ENCODE results near the gene CARD6. TPM values are rescaled to one million over a fixed set of nuclear protein-coding genes. Genes with fewer than 3 reads are reported as not detected.
A peak's percentile ranks its signal among the peaks of the same experiment; 100 is the strongest.
"Not testable (repeated sequence)": the region's sequence is repeated elsewhere in the genome, so short reads cannot be mapped to it uniquely, and the experiment has no call there.

The CARD6 gene
- total RNA-seq, 1 donor, result 34.3 TPM

DNA sequence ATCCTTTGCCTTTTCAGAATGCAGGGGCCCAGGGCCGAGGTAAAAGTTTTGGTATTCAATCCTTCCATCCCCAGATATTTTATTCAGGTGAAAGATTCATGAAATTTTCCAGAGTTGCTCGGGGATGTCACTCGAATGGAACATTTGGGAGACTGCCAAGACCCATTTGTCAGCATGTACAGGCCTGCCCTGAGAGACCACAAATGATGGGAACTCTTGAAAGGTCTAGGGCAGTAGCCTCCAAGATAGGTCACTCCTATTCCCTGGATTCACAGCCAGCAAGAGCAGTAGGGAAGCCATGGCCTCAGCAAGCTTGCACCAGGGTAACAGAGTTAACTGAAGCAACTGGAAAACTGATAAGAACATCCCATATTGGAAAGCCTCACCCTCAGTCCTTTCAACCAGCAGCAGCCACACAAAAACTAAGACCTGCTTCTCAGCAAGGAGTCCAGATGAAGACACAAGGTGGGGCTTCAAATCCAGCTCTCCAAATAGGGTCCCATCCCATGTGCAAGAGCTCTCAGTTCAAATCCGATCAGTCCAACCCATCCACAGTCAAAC, 12.5 kb downstream of the CARD6 start:
- TF ChIP-seq CTCF (IDR thresholded peaks at IDR 0.05; ENCODE audit: insufficient read depth, low read length), result no peak
- DNase-seq (ENCODE audit: low read depth), result peak; percentile 4
- no peak overlapping the region for H3K4me3 ChIP-seq (ENCODE audit: low read depth, low read length)

GRCh38 chr5:40860711-40861110, 19.5 kb downstream of the CARD6 start:
- no peak for DNase-seq (ENCODE audit: low read depth)
- TF ChIP-seq CTCF (IDR thresholded peaks at IDR 0.05; ENCODE audit: insufficient read depth, low read length), result no peak
- no peak overlapping the region for H3K4me3 ChIP-seq (ENCODE audit: low read depth, low read length)

DNA sequence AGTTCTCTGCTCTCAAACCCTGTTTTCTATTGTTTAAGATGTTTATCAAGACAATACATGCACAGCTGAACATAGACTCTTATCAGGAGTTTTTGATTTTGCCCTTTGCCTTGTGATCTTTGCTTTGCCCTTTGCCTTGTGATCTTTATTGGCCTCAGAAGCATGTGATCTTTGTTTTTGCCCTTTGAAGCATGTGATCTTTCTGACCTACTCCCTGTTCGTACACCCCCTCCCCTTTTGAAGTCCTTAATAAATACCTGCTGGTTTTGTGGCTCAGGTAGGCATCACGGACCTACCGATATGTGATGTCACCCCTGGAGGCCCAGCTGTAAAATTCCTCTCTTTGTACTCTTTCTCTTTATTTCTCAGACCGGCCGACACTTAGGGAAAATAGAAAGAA, 23.8 kb downstream of the CARD6 start:
- H3K4me3 ChIP-seq (ENCODE audit: low read depth, low read length), result not testable (repeated sequence)

DNA sequence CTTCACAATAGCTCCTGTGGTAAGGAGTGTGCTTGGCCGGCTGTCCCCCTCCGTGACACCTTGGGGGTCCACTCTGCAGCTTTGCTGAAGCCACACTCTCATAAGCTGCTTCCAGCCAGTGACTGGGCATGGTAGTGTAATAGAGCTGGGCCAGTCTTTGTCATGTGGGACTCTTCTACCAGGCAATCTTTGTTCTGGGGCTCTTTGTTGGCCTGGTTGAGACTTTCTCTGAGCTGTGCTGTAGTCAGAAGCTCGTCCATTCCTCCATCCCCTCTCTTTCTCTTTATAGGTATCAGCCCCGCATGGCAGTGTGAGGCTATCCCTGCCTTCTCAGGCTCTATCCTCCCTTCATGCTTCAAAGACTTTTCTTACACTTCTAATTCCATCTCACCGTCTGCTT, 25.7 kb downstream of the CARD6 start:
- TF ChIP-seq CTCF (IDR thresholded peaks at IDR 0.05; ENCODE audit: insufficient read depth, low read length), result no peak
- no peak for DNase-seq (ENCODE audit: low read depth)

More for the DNA sequence above, 23.8 kb downstream of the CARD6 start:
- DNase-seq (ENCODE audit: low read depth), result not testable (repeated sequence)

DNA sequence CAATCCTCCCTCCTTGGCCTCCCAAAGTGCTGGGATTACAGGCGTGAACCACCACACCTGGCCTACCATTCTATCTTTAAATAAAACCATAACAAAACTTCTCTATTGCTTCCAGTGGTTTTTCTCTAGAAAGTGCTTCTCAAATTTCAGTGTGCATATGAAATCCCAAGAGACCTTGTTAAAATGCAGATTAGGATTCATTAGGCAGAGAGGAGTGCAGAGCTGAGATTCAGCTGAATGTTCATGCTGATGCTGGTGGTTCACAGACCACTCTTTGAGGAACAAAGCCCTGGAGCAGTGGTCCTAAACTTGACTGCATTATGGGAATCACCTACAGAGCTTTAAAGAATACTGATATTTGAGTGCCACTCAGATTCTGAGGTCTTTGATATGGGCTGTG, 28.2 kb downstream of the CARD6 start:
- no peak overlapping the region for H3K4me3 ChIP-seq (ENCODE audit: low read depth, low read length)
- no peak for TF ChIP-seq CTCF (IDR thresholded peaks at IDR 0.05; ENCODE audit: insufficient read depth, low read length)
- DNase-seq (ENCODE audit: low read depth), result no peak

More for the DNA sequence above, 25.7 kb downstream of the CARD6 start:
- no peak overlapping the region for H3K4me3 ChIP-seq (ENCODE audit: low read depth, low read length)

DNA sequence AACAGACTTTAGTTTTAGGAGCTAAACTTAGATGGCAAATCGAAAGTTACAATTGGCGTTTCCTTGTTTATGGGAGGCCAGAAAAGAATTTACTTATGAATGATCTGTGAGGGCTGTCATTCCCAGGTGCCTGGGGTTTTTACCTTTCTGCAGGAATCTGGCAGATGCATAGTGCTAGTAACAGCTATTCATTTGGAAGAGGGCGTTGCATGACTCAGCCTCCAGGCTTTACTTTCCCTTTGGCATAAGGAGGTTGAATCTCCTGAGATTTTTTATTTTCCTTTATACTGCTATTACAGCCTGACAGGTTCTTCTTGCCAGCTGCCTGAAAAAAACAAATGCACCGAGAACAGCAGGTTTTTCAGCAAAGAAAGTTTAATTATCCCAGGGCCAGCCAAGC, 30.0 kb downstream of the CARD6 start:
- no peak for TF ChIP-seq CTCF (IDR thresholded peaks at IDR 0.05; ENCODE audit: insufficient read depth, low read length)
- DNase-seq (ENCODE audit: low read depth), result peak; percentile 23
- H3K4me3 ChIP-seq (ENCODE audit: low read depth, low read length), result no peak overlapping the region

- H3K4me3 ChIP-seq (ENCODE audit: low read depth, low read length); DNase-seq (ENCODE audit: low read depth): not testable (repeated sequence)
These were observed 31.1 kb downstream of the CARD6 start for GRCh38 chr5:40872253-40872652.

DNA sequence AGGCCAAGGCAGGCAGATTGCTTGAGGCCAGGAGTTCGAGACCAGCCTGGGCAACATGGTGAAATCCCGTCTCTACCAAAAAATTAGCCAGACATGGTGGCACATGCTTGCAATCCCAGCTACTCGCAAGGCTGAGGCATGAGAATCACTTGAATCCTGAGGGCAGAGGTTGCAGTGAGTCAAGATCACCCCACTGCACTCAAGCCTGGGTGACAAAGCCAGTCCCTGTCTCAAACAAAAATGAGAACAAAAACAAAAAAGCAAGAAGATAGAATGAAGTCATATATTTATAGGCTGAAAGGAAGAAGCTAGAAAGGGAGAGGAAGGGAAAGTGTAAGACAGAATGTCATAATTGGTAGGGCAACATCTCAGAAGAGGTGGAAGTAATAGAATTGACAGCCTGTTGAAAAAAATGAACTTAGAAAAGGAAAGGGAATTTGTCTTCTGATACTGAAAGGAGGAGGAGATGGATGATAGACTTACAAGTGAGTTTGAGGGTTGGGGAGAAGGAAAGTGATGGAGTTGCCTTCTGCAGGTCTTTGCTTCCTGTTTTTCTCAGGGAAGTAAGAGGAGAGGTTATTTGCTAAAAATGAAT, 32.2 kb downstream of the CARD6 start:
- H3K4me3 ChIP-seq (ENCODE audit: low read depth, low read length), result no peak overlapping the region
- DNase-seq (ENCODE audit: low read depth), result no peak
- TF ChIP-seq CTCF (IDR thresholded peaks at IDR 0.05; ENCODE audit: insufficient read depth, low read length), result no peak

Measured in fibroblast of the aortic adventitia (primary cell).